ENCODE results near the gene RBFA.
A peak's percentile ranks its signal among the peaks of the same experiment; 100 is the strongest.
"Not testable (repeated sequence)": the region's sequence is repeated elsewhere in the genome, so short reads cannot be mapped to it uniquely, and the experiment has no call there.

RBFA gene

GRCh38 chr18:80034068-80034851, at the start of gene RBFA:
Gene RBFA, plus strand, starts transcription at chr18:80034434. Its CDS starts 62 bp downstream, at chr18:80034496.
- Mint-ChIP-seq H3K36me3 (peaks cover 36% of the 10 kb centered on the region), H3K9me3 (peaks cover 7% of the 10 kb centered on the region), H3K27ac (peak within 1 kb of the TSS; percentile 93), H3K4me1 (peaks cover 24% of the 10 kb centered on the region), H3K4me3 (peak within 1 kb of the TSS; percentile 93)
- peak; percentile 88 for ATAC-seq
- DNase-seq (ENCODE audit: low spot score in 2 of 2) = peak; percentile 98 to 99

GRCh38 chr18:79985172-79985571, 49.1 kb upstream of the RBFA start:
- Mint-ChIP-seq H3K4me1 (peaks cover 59% of the 10 kb centered on the region), H3K36me3 (peaks cover 63% of the 10 kb centered on the region), H3K27ac (no peak overlapping the region), H3K4me3 (no peak overlapping the region), H3K9me3 (no peaks in the 10 kb centered on the region)
- DNase-seq (ENCODE audit: low spot score in 2 of 2) = no peak
- no peak for ATAC-seq

GRCh38 chr18:79986726-79987125, 47.5 kb upstream of the RBFA start:
- no peaks in the 10 kb centered on the region for H3K9me3 Mint-ChIP-seq

GRCh38 chr18:79987566-79987965, 46.7 kb upstream of the RBFA start:
- H3K9me3 Mint-ChIP-seq = no peaks in the 10 kb centered on the region
- no peak for DNase-seq (ENCODE audit: low spot score in 2 of 2)
- peak overlapping the region; percentile 86 for H3K4me3 Mint-ChIP-seq
- no peak for ATAC-seq
- H3K36me3 Mint-ChIP-seq = peaks cover 54% of the 10 kb centered on the region
- peaks cover 46% of the 10 kb centered on the region for H3K4me1 Mint-ChIP-seq
- peak overlapping the region; percentile 95 for H3K27ac Mint-ChIP-seq

More at GRCh38 chr18:79986726-79987125, 47.5 kb upstream of the RBFA start:
- DNase-seq (ENCODE audit: low spot score in 2 of 2) = no peak
- ATAC-seq = no peak
- Mint-ChIP-seq H3K4me3 (peak overlapping the region; percentile 86), H3K4me1 (peaks cover 55% of the 10 kb centered on the region), H3K27ac (peak overlapping the region; percentile 95), H3K36me3 (peaks cover 62% of the 10 kb centered on the region)

GRCh38 chr18:79988071-79988450, 46.2 kb upstream of the RBFA start:
- Mint-ChIP-seq H3K27ac (peak overlapping the region; percentile 95), H3K4me3 (peak overlapping the region; percentile 86), H3K36me3 (peaks cover 51% of the 10 kb centered on the region), H3K9me3 (no peaks in the 10 kb centered on the region), H3K4me1 (peaks cover 41% of the 10 kb centered on the region)
- peak; percentile 81 for ATAC-seq
- DNase-seq (ENCODE audit: low spot score in 2 of 2) = peak in 1 of 2 donors; percentile 87

- peak within 1 kb of the TSS; percentile 95 for H3K27ac Mint-ChIP-seq
- ATAC-seq (peak; percentile 98), DNase-seq (ENCODE audit: low spot score in 2 of 2) (peak in 1 of 2 donors; percentile 73)
- peak within 1 kb of the TSS; percentile 86 for H3K4me3 Mint-ChIP-seq
- H3K36me3 Mint-ChIP-seq = peaks cover 46% of the 10 kb centered on the region
- H3K4me1 Mint-ChIP-seq = peaks cover 36% of the 10 kb centered on the region
- no peaks in the 10 kb centered on the region for H3K9me3 Mint-ChIP-seq
These were observed 45.6 kb upstream of the RBFA start, which contains the start of gene TXNL4A for GRCh38 chr18:79988451-79989194. Gene TXNL4A, minus strand, starts transcription at chr18:79988563. Its CDS starts 171 bp downstream, at chr18:79988392.

- H3K4me3 Mint-ChIP-seq = peak overlapping the region; percentile 86
- peaks cover 31% of the 10 kb centered on the region for H3K4me1 Mint-ChIP-seq
- ATAC-seq = no peak
- DNase-seq (ENCODE audit: low spot score in 2 of 2) = no peak
- H3K27ac Mint-ChIP-seq = peak overlapping the region; percentile 95
- peaks cover 40% of the 10 kb centered on the region for H3K36me3 Mint-ChIP-seq
- no peaks in the 10 kb centered on the region for H3K9me3 Mint-ChIP-seq
These were observed 45.1 kb upstream of the RBFA start for GRCh38 chr18:79989195-79989497.

GRCh38 chr18:79991494-79991893, 42.7 kb upstream of the RBFA start:
- ATAC-seq (no peak), DNase-seq (ENCODE audit: low spot score in 2 of 2) (no peak)
- no peak overlapping the region for H3K27ac Mint-ChIP-seq
- peaks cover 17% of the 10 kb centered on the region for H3K36me3 Mint-ChIP-seq
- no peak overlapping the region for H3K4me3 Mint-ChIP-seq
- H3K9me3 Mint-ChIP-seq = no peaks in the 10 kb centered on the region
- peaks cover 12% of the 10 kb centered on the region for H3K4me1 Mint-ChIP-seq

- not testable (repeated sequence) for DNase-seq (ENCODE audit: low spot score in 2 of 2); H3K36me3 Mint-ChIP-seq; H3K27ac Mint-ChIP-seq; H3K4me1 Mint-ChIP-seq; H3K4me3 Mint-ChIP-seq; ATAC-seq; H3K9me3 Mint-ChIP-seq
These were observed 34.5 kb upstream of the RBFA start for GRCh38 chr18:79999701-80000100.

GRCh38 chr18:80000877-80001276, 33.4 kb upstream of the RBFA start:
- DNase-seq (ENCODE audit: low spot score in 2 of 2) = no peak
- Mint-ChIP-seq H3K36me3 (no peaks in the 10 kb centered on the region), H3K4me1 (peaks cover 10% of the 10 kb centered on the region), H3K27ac (no peak overlapping the region), H3K9me3 (peaks cover 9% of the 10 kb centered on the region), H3K4me3 (no peak overlapping the region)
- no peak for ATAC-seq

GRCh38 chr18:80002468-80002867, 31.8 kb upstream of the RBFA start:
- Mint-ChIP-seq H3K36me3 (no peaks in the 10 kb centered on the region), H3K4me3 (no peak overlapping the region), H3K4me1 (peaks cover 10% of the 10 kb centered on the region), H3K9me3 (peaks cover 9% of the 10 kb centered on the region), H3K27ac (no peak overlapping the region)
- ATAC-seq = no peak
- DNase-seq (ENCODE audit: low spot score in 2 of 2) = no peak

GRCh38 chr18:80004600-80005342, 29.5 kb upstream of the RBFA start:
- no peak overlapping the region for H3K27ac Mint-ChIP-seq
- no peak for DNase-seq (ENCODE audit: low spot score in 2 of 2)
- H3K4me3 Mint-ChIP-seq = no peak overlapping the region
- H3K9me3 Mint-ChIP-seq = peaks cover 17% of the 10 kb centered on the region
- ATAC-seq = no peak
- H3K36me3 Mint-ChIP-seq = no peaks in the 10 kb centered on the region
- peaks cover 7% of the 10 kb centered on the region for H3K4me1 Mint-ChIP-seq

- DNase-seq (ENCODE audit: low spot score in 2 of 2) (no peak), ATAC-seq (no peak)
- Mint-ChIP-seq H3K4me1 (peaks cover 4% of the 10 kb centered on the region), H3K9me3 (peaks cover 14% of the 10 kb centered on the region), H3K27ac (no peak overlapping the region), H3K4me3 (no peak overlapping the region), H3K36me3 (no peaks in the 10 kb centered on the region)
These were observed 27.5 kb upstream of the RBFA start for GRCh38 chr18:80006724-80007123.

- Mint-ChIP-seq H3K4me1 (no peaks in the 10 kb centered on the region), H3K9me3 (peaks cover 18% of the 10 kb centered on the region), H3K36me3 (no peaks in the 10 kb centered on the region), H3K4me3 (no peak overlapping the region), H3K27ac (no peak overlapping the region)
- ATAC-seq (no peak), DNase-seq (ENCODE audit: low spot score in 2 of 2) (no peak)
These were observed 24.3 kb upstream of the RBFA start for GRCh38 chr18:80009661-80010550.

Measured in stimulated activated effector memory CD8-positive, alpha-beta T cell treated with anti-CD3 and anti-CD28 coated beads, Interleukin-12 subunit alpha, Interleukin-12 subunit beta, amount 100 ng/mL, for 72 hours (primary cell).